GOT3 (cell line): ENCODE results near the gene NPIPB2.
"Not testable (repeated sequence)": the region's sequence is repeated elsewhere in the genome, so short reads cannot be mapped to it uniquely, and the experiment has no call there.

Experiments
- DNase-seq: peaks from one replicate; lab custom pipeline; 2025; ENCODE audit warnings: mixed read lengths; lab: John Stamatoyannopoulos, UW

Gene NPIPB2

DNA sequence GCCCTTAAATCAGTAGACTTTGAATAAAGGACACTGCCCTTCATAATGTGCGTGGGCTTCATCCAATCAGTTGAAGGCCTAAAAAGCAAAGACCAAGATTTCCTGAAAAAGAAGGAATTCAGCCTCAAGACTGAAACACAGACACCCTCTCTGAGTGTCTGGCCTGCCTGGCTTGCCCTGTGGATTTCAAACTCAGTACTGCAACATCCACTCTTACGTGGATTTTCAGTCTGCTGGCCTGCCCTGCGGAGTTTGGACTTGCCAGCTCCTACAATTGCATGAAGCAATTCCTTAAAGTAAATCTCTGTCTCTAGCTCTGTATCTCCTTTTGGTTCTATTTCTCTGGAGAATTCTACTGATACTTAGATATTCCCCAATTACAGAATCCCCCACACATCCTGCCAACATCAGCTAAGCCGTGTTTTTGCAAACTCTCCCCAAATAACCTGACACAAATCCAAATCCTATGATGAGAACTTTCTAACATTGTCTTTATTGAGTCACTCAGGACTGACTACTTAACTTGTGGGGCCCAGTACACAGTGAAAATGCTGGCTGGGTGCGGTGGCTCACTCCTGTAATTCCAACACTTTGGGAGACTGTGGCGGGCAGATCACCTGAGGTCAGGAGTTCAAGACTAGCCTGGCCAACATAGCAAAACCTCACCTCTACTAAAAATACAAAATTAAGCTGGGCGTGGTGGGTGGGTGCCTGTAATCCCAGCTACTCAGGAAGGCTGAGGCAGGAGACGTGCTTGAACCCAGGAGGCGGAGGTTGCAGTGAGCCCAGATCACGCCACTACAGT lies 15.9 kb upstream of the NPIPB2 start:
- no peak for DNase-seq

DNA sequence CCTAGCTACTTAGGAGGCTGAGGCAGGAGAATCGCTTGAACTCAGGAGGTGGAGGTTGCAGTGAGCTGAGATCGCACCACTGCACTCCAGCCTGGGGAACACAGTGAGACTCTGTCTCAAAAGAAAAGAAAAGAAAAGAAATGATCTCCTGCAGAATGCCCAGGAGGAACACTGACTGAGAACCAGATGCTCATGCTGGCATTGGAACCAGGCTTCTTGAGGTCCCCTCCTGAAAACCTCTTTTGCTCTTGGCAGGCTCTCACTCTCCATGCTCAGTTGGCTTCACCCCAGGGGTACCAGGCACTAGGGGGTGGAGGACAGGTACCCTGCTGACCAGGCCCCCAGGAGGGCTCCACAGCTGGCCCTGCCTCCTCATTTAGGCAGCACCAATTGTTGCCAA lies 14.7 kb upstream of the NPIPB2 start:
- DNase-seq, result no peak

DNA sequence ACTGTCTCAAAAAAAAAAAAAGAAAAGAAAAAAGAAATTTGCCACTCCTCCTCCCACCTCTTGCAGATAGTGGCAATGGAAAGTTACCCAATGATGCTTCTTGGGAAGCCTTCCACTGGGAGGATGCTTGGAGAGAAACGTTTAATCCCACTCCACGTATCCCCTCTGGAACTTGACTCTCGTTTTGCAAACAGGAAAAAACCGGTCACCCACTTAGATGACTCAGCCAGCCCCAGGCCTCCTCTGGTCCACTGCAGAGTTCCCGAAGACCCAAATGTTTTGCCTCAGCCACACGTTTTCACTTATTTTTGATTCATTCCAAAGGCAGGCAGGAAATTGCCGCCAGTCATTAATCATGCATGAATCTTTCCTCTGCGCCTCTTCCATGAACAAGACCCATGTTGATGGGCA lies 13.9 kb upstream of the NPIPB2 start:
- peak; percentile 44 for DNase-seq

DNA sequence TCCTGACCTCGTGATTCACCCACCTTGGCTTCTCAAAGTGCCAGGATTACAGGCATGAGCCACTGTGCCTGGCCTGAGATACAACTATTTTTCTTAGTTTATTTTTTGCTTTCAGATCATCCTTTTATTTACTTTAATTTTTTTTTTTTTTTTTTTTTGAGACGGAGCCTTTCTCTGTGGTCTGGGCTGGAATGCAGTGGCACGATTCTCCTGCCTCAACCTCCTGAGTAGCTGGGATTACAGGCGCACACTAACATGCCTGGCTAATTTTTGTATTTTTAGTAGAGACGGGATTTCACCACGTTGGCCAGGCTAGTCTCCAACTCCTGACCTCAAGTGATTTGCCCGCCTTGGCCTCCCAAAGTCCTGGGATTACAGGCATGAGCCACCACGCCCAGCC lies 11.7 kb upstream of the NPIPB2 start:
- not testable (repeated sequence) for DNase-seq

DNA sequence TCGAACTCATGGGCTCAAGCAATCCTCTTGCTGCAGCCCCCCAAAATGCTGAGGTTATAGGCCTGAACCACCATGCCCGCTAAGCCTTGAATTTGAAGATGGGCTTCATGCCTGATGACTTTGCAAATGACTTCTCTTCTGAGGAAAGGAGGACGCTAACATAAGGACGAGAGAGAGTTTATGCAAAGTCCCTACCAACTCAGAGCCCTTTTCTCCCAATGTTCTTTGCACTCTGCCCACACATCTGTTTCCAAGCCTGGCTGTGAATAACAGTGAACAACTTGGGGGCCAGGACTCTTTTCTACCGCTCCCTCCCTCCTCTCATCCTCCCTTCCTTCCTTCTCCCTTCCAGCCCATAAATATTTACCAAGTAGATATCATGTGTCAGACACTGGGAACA lies 8.5 kb upstream of the NPIPB2 start:
- DNase-seq, result no peak

DNA sequence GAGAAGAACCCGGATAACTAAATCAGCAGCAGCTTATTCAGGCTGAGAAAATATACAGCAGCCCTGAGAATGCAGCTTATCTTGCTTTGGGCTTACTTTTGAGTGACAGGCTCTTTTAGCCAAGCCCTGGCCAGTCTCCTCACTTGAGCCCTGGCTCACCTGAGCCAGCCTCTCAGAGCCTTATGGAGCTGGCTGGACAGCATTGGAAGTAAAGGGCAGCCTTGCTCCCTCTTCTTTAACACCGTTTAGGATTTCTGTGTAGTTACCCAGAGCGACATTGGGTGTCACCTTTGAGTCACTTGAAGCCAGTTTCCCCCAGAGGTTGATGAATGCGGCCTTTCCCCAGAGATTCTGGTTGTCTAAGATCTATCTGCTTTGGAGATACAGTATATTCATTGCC lies 7.7 kb upstream of the NPIPB2 start:
- DNase-seq, result no peak

DNA sequence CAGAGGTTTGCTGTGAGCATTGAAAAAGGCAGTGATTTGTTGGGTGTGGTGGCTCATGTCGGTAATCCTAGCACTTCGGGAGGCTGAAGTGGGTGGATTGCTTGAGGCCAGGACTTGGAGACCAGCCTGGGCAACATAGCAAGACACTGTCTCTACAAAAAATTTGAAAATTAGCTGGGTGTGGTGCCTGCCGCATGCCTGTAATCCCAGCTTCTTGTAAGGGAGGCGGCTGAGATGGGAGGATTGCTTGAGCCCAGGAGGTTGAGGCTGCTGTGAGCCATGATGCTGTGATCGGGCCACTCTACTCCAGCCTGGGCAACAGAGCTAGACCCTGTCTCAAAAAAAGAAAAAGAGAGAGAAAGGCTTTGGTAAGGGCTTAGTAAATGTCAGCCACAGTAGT lies 7.0 kb upstream of the NPIPB2 start:
- no peak for DNase-seq

DNA sequence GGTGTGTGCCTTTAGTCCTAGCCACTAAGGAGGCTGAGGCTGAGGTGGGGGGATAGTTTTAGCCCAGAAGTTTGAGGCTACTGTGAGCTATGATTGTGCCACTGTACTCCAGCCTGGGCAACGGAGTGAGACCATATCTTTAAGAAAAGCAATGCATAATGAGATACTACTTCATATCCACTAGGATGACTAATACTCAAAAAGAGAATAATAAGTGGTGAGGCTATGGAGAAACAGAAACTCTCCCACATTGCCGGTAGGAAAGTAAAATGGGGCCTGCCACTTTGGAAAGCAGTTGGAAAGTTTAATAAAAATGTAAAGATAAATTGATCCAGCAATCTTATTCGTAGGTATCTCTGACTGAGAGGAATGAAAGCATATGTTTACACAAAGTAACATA lies 4.6 kb upstream of the NPIPB2 start:
- no peak for DNase-seq

DNA sequence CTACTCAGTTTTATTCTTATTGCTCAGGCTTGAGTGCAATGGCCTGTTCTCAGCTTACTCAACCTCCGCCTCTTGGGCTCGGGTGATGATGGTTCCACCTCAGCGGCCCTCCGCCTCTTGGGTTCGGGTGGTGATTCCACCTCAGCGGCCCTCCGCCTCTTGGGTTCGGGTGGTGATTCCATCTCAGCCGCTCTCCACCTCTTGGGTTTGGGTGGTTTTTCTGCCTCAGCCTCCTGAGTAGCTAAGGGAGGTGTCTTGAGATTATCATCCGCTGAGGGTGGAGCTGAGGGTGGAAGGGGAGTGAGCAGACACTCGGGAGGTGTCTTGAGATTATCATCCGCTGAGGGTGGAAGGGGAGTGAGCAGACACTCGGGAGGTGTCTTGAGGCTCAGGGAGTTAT lies 14.5 kb downstream of the NPIPB2 start:
- not testable (repeated sequence) for DNase-seq

DNA sequence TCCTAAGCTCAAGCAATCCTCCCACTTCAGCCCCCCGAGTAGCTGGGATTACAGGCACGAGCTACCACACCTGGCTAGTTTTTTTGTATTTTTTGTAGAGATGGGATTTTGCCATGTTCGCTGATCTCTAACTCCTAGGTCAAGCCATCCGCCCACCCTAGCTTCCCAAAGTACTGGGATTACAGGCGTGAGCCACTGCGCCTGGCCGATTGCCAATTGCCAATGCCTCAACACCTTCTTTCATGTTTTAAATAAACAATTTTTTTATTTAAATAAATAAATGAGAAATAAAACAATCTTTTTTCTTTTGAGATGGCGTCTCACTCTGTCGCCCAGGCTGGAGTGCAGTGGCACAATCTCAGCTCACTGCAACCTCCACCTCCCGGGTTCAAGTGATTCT lies 17.8 kb downstream of the NPIPB2 start:
- not testable (repeated sequence) for DNase-seq

DNA sequence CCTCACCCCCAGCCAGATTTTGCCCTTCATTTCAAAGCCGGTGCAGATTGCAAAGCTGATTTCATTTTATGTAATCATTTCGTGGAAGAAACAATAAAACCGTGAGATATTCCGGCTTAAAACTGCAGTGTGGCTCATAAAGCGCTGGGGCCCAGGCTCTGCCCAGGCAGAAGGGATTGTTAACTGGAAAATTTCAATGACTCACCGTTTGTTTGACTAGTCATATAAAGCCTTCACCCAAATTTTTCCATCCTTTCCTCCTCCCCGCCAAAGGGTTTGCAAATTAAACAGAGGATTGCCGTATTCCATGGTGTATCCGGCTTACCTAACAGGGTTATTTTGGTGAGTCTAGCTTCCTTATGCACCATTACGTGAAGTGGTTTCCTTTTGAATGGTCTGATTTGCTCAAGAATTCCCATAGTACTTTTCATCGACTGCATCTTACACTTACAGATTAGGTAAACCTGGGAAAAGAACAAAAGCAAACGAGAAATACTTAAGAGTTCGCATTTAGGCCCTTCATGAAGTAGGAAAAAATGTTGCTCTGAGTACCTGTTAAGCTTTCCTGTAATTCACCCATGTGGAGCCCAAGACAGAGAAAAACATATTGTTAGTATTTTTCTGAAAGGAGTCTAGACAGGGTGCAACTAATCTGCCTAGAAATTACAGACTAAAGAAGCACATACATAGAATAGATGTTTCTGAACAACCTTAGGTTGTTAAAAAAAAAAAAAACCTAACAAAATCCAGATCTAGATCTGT lies 25.1 kb downstream of the NPIPB2 start:
- DNase-seq, result no peak

DNA sequence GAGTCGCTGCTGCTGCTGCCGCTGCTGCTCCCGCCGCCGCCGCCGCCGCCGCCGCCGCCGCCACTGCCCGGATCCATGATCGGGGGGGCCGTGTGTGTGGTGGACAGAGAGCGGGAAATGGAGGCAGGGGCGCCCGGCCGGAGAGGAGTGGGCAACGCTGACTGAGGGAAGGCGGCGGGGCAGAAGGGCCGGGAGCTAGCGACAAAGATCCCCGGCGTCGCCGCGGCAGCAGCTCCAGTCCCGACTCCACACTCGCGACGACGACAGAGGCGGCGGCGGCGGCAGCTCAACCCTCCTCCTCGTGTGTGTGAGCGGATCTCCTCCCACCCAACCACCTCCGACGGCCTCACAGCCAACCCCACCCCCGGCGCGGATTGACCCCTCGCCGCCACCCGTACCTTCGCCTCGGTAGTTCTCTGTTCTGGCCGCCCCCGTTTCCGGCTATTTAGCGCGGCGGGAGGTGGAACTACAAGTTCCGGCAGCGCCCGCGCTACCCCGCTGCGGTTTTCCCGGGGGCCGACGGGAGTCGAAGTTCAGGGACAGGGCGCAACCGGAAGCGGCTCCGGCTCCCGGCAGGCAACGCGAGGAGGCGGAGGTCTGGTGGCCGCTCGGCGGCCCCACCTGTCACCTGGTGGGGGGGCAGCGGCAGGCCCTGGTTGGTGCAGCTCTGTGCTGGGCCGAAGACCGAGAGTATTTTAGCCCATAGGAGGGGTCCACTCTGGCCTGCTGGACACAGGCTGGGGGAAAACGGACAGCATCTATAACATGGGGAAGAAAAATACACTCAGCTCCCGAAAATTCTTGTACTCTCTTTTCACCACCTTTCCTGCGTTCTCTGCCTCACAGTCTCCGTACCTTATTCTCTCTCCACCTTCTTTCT lies 26.0 kb downstream of the NPIPB2 start, which contains the start of gene GSPT1:
Gene GSPT1, minus strand, starts transcription at position 313 of the 880 bp plus-strand sequence. Its CDS starts 236 bp downstream, at position 77.
- DNase-seq, result peak; percentile 93

DNA sequence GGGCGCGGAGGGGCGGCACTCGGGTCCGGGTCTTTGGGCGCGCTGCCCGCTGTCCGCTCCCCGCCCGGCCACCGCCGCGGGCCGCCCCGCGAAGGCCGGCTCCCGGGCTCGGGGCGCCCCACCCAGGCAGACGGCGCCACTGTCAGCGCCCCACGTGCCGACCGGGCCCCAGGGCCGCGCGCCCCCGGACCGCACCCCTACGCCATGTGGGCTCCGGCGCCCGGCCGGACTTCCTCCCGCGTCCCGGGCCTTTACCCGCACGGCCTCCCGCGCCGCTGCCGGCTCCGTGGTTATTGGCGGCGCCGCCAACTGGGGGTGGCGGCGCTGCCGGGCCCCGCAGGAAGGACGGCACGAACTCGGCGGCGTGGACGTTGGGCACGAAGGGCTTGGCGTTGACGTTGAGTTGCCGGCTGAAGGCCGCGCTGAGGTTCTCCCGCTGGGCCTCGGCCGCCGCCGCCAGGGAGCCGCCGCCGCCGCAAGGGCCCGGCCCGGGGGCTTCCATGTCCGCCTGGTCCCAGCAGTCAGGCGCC lies 26.7 kb downstream of the NPIPB2 start:
- DNase-seq, result no peak

DNA sequence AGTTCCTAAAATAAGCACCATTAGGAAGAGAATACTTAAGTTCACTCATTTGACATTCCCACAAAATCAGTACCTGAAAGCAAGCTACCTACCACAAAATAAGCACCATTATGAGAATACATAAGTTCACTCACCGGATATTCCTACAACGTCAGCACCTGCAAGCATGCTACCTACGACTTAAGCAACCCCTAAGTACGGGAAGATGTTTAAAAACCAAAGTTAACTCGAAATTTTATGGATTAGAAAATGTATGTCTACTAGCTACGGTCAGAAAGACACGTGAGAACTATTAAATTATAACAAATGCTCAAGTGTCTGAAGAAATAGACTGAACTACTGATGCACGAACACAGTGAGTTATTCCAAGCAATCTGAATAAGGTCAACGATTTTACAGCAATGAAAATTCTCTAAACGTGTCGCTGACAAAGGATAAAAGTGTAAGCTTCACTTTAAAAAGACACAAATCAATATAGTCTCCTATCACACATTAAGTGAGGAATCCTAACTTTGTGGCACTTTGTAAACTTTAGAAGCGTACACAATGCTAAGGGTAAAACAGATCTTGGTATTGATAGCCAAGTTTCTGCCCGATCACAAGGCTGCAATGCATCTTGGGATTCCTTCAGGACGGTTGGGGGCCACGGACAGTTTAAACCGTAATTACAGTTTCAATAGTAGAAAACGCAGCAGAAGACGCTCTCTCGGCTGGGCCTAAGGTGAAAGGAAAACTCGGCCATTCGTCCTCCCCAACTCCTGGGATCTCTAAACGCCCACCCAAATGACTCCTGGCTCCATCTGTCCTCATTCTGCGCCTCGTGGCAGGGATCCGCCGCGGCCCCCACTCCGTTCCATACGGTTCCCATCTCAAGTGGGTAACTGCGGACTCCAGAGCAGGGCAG lies 27.4 kb downstream of the NPIPB2 start:
- DNase-seq, result no peak

DNA sequence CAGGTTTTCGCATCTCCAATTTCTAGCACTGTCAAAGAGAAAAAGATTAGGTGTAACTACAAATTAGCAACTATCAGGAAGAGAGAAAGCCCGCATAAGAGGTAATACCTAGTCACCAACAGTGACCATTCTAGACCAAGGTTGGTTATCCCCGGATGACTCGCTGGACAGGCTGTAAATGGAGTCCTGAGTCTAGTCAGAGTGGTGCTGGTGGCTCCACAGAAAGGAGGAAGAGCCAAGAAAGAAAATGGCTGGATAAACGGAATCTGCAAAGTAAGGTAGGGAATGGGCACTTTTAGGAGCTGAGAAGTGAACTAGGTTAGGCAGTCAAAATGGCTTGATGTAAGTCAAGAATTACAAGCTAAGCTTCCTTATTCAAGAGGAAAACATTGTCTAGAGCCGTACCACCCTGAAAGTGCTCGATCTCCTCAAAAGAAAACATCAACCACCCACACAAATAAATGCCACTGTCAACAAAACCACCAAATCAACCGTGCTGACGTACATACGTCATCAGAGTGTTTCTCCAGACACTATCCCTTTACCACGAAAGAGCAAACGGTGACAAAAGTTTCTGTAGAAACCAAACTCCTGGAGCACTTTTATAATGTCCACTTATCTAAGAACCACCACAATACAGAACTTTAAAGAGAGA lies 28.3 kb downstream of the NPIPB2 start:
- no peak for DNase-seq

DNA sequence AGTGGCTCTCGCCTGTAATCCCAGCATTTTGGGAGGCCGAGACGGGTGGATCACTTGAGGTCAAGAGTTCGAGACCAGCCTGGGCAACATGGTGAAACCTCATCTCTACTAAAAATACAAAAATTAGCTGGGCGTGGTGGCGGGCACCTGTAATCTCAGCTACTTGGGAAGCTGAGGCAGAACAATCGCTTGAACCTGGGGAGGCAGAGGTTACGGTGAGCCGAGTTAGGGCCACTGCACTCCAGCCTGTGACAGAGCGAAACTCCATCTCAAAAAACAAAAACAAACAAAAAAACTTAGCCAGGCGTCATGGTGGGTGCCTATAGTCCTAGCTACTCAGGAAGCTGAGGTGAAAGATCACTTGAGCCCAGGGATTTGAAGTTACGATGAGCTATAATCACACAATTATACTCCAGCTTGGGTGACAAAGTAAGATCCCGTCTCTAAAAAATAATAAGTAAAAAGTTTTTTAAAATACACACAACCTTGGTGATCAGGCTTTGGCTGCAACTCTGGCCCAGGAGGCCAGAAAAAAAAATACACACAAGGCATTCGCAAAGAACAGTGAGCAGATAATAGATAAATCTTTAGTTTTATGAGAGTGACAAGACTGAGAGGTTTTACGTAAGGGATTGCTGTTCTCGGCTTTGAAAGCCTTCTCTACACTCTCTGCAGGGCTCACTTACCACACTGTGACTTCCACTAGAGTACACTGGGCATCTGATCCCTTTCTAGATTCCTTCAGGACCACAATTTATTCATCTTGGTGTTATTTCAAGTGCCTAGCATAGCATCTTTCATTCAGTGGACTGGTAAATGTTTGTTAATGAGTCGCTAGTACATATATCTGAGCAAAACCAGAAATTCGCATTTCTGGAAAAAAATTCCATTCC lies 31.9 kb downstream of the NPIPB2 start:
- no peak for DNase-seq

DNA sequence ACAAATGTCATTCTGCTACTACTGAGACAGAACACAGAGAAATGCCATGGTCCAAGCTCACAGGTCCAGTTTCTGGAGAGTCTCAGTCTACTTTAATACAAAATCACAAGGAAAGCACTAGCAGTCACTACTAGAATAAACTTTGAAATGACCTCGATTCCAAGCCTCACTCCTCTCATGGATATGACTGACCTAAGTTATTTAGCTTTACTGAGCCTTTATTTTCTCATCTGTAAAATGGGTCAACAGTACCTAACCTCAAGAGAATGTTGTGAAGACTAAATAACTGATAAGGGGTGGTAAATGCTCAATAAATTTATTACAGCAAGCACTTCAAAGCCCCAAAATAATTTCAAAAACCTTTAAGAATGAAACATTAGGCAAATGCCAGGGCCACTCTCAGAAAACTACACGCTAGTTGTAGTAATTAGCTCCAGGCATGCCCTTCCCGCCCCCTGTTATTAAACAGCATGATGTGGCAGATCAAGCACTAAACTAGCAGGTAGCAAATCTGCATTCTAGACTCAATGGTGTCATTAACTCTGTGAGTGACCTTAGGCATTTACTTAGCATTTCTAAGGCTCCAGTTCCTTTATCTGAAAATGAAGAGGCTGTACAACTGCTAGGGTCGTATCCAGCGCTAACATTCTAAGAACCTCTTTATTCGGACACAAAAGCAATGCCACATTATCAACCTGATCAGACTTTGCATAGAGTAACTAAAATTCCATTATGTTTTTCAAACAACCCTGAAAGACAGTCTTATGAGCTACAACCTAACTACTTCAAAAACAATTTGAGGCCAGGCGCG lies 34.5 kb downstream of the NPIPB2 start:
- no peak for DNase-seq

DNA sequence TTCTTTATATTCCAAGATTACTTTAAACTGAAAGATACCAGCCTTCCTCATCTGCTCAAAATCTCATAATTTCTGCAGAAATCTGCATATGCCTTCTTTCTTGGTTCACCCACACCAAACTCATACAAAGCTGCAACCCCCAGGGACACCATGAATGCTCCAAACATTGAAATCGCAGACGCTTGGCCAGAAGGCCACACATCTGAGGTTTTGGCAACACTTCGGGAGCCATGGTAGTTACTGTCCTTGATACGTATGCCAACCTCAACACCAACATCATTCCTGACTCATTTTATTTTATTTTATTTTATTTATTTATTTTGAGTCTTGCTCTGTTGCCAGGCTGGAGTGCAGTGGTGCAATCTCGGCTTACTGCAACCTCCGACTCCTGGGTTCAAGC lies 37.9 kb downstream of the NPIPB2 start:
- DNase-seq, result no peak

DNA sequence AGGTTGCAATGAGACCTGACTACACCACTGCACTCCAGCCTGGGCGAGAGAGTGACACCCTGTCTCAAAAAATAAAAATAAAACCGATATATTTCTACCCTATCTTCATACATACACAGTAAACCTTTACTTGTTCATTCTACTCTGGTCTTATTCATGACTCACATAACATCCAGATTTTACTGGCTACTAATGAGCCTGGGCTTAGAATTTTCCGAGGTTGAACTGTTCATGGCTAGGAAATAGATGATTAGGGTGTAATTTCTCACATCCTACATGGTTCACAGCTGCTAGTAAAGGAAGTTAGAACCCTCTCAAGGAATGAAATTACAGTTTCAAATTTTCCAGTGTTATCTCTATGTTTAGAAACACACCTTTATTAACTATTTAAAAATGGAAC lies 40.8 kb downstream of the NPIPB2 start:
- no peak for DNase-seq
